Activated CD4-positive, alpha-beta T cell treated with anti-CD3 and anti-CD28 coated beads, Interleukin-2, amount 50 U/mL, for 24 hours (primary cell): Measurements from ENCODE around the gene SLC25A28.

Source experiments
- DNase-seq, 2 donors: peaks; one replicate each; pipeline ENCODE4 v3.0.0-alpha.2; 2020; ENCODE audit warnings: low read depth in 1 of 2, low spot score in 1 of 2

Gene SLC25A28

GRCh38 chr10:99619851-99620710, at the start of gene SLC25A28:
Gene SLC25A28 (minus strand): TSS chr10:99620439. CDS start chr10:99620335, 104 bp downstream.
- DNase-seq, result peak; percentile 22 to 72

GRCh38 chr10:99667108-99667751, 47.0 kb upstream of the SLC25A28 start:
- no peak for DNase-seq

GRCh38 chr10:99665304-99665703, 45.1 kb upstream of the SLC25A28 start:
- DNase-seq, result no peak

- DNase-seq, result no peak
Measured at GRCh38 chr10:99661377-99661763, 41.1 kb upstream of the SLC25A28 start.

GRCh38 chr10:99660662-99661376, 40.6 kb upstream of the SLC25A28 start:
- DNase-seq, result no peak

GRCh38 chr10:99659868-99660366, 39.7 kb upstream of the SLC25A28 start:
- DNase-seq, result no peak

GRCh38 chr10:99659031-99659867, 39.0 kb upstream of the SLC25A28 start, which contains the start of gene ENTPD7:
Gene ENTPD7 (plus strand): TSS chr10:99659509. CDS start chr10:99659957, 448 bp downstream.
- peak; percentile 78 to 88 for DNase-seq

- peak; percentile 12 to 21 for DNase-seq
Measured at GRCh38 chr10:99658622-99659030, 38.4 kb upstream of the SLC25A28 start.

GRCh38 chr10:99656199-99657064, 36.2 kb upstream of the SLC25A28 start:
- DNase-seq, result no peak

GRCh38 chr10:99654390-99655175, 34.3 kb upstream of the SLC25A28 start:
- no peak for DNase-seq

GRCh38 chr10:99652800-99653390, 32.7 kb upstream of the SLC25A28 start:
- no peak for DNase-seq

- no peak for DNase-seq
Measured at GRCh38 chr10:99648717-99649116, 28.5 kb upstream of the SLC25A28 start.

- no peak for DNase-seq
Measured at GRCh38 chr10:99647601-99648151, 27.4 kb upstream of the SLC25A28 start.

- DNase-seq, result no peak
Measured at GRCh38 chr10:99633832-99634231, 13.6 kb upstream of the SLC25A28 start.

- DNase-seq, result no peak
Measured at GRCh38 chr10:99631496-99631895, 11.3 kb upstream of the SLC25A28 start.

- no peak for DNase-seq
Measured at GRCh38 chr10:99630991-99631390, 10.8 kb upstream of the SLC25A28 start.

- no peak for DNase-seq
Measured at GRCh38 chr10:99630433-99630832, 10.2 kb upstream of the SLC25A28 start.

GRCh38 chr10:99629625-99629978, 9.4 kb upstream of the SLC25A28 start:
- DNase-seq, result no peak
